ENCODE measurements around the gene PLXNA1. TPM values are rescaled to one million over a fixed set of nuclear protein-coding genes. Genes with fewer than 3 reads are reported as not detected.

Gene PLXNA1
- total RNA-seq, 2 experiments from 2014 or later = 13.7 to 13.9 TPM

- CTCF ChIA-PET = no interaction called here
- POLR2A ChIA-PET = no interaction called here
These were observed 30.5 kb upstream of the PLXNA1 start for GRCh38 chr3:126952261-126952982.

GRCh38 chr3:126952983-126953660 lies 29.8 kb upstream of the PLXNA1 start:
- ChIA-PET CTCF (no interaction called here), POLR2A (no interaction called here)

- ChIA-PET POLR2A (no interaction called here), CTCF (no interaction called here)
These were observed 28.6 kb upstream of the PLXNA1 start for GRCh38 chr3:126954141-126954842.

- POLR2A ChIA-PET = no interaction called here
- CTCF ChIA-PET = no interaction called here
These were observed 27.7 kb upstream of the PLXNA1 start for GRCh38 chr3:126955004-126955790.

GRCh38 chr3:126956361-126956760 lies 26.6 kb upstream of the PLXNA1 start:
- CTCF ChIA-PET = no interaction called here
- POLR2A ChIA-PET = no interaction called here

GRCh38 chr3:126956866-126957650 lies 25.9 kb upstream of the PLXNA1 start:
- POLR2A ChIA-PET = no interaction called here
- CTCF ChIA-PET = no interaction called here

GRCh38 chr3:126957776-126958637 lies 24.9 kb upstream of the PLXNA1 start:
- CTCF ChIA-PET = no interaction called here
- POLR2A ChIA-PET = no interaction called here

- ChIA-PET POLR2A (no interaction called here), CTCF (no interaction called here)
These were observed 24.3 kb upstream of the PLXNA1 start for GRCh38 chr3:126958638-126959085.

GRCh38 chr3:126959136-126959920 lies 23.6 kb upstream of the PLXNA1 start:
- POLR2A ChIA-PET = no interaction called here
- CTCF ChIA-PET = no interaction called here

GRCh38 chr3:126959921-126960603 lies 22.9 kb upstream of the PLXNA1 start:
- CTCF ChIA-PET = no interaction called here
- POLR2A ChIA-PET = no interaction called here

- ChIA-PET POLR2A (no interaction called here), CTCF (no interaction called here)
These were observed 22.3 kb upstream of the PLXNA1 start for GRCh38 chr3:126960604-126960995.

GRCh38 chr3:126961191-126961790 lies 21.6 kb upstream of the PLXNA1 start:
- ChIA-PET CTCF (no interaction called here), POLR2A (no interaction called here)

- ChIA-PET POLR2A (no interaction called here), CTCF (no interaction called here)
These were observed 21.0 kb upstream of the PLXNA1 start for GRCh38 chr3:126961791-126962461.

GRCh38 chr3:126962756-126963155 lies 20.2 kb upstream of the PLXNA1 start:
- POLR2A ChIA-PET = no interaction called here
- CTCF ChIA-PET = no interaction called here

GRCh38 chr3:126963261-126964190 lies 19.4 kb upstream of the PLXNA1 start:
- CTCF ChIA-PET = no interaction called here
- POLR2A ChIA-PET = no interaction called here

GRCh38 chr3:126964261-126964660 lies 18.7 kb upstream of the PLXNA1 start:
- ChIA-PET CTCF (no interaction called here), POLR2A (no interaction called here)
